OCI-LY1 (cell line): Measurements from ENCODE around the gene WNT9B.
"Not testable (repeated sequence)": the region's sequence is repeated elsewhere in the genome, so short reads cannot be mapped to it uniquely, and the experiment has no call there.

Source experiments
- H2AFZ ChIP-seq: fragments of 200-600 bp; sonication (generic), shearing (Covaris generic); 2 replicates; pipeline ENCODE4 v1.6.0; 2014; ENCODE audit warnings: antibody characterized with exemption, mild to moderate bottlenecking, low read length
- H3F3A ChIP-seq: fragments of 200-600 bp; sonication (generic), shearing (Covaris generic); 2 replicates; pipeline ENCODE4 v1.6.0; 2014; ENCODE audit warnings: mild to moderate bottlenecking, antibody characterized with exemption, low read length, moderate library complexity; ENCODE audit not compliant: insufficient read depth
- H3K27ac ChIP-seq: fragments of 200-600 bp; sonication (generic); 2 replicates; pipeline ENCODE4 v1.5.1; 2014; ENCODE audit warnings: low read length, mixed run types, mild to moderate bottlenecking, low read depth; ENCODE audit not compliant: poor library complexity, severe bottlenecking
- H3K27me3 ChIP-seq: fragments of 200-600 bp; sonication (generic); 2 replicates; pipeline ENCODE4 v1.6.0; 2014; ENCODE audit warnings: antibody characterized with exemption, mild to moderate bottlenecking, low read length, moderate library complexity; ENCODE audit not compliant: insufficient read depth
- H3K36me3 ChIP-seq: fragments of 200-600 bp; sonication (generic); 2 replicates; pipeline ENCODE4 v1.6.1; 2014; ENCODE audit warnings: mild to moderate bottlenecking, antibody characterized with exemption, low read length, moderate library complexity, mixed read lengths; ENCODE audit not compliant: insufficient read depth
- H3K4me1 ChIP-seq: fragments of 200-600 bp; sonication (generic); 2 replicates; pipeline ENCODE4 v1.5.1; 2014; ENCODE audit warnings: mild to moderate bottlenecking, low read length, moderate library complexity; ENCODE audit not compliant: insufficient read depth, severe bottlenecking
- H3K4me2 ChIP-seq: fragments of 200-600 bp; sonication (generic), shearing (Covaris generic); 2 replicates; pipeline ENCODE4 v1.6.1; 2014; ENCODE audit warnings: low read length
- H3K4me3 ChIP-seq: fragments of 200-600 bp; sonication (generic); 2 replicates; pipeline ENCODE4 v1.5.1; 2014; ENCODE audit warnings: low read length, low read depth, mild to moderate bottlenecking, mixed read lengths; ENCODE audit not compliant: poor library complexity, severe bottlenecking
- H3K79me2 ChIP-seq: fragments of 200-600 bp; shearing (Covaris generic); 2 replicates; pipeline ENCODE4 v1.6.1; 2016; ENCODE audit warnings: mixed run types, low read length, mixed read lengths; ENCODE audit not compliant: insufficient read depth
- H3K9ac ChIP-seq: fragments of 200-600 bp; sonication (generic), shearing (Covaris generic); 2 replicates; pipeline ENCODE4 v1.6.1; 2014; ENCODE audit warnings: mild to moderate bottlenecking, low read length, mixed read lengths
- H3K9me2 ChIP-seq: fragments of 200-600 bp; sonication (generic), shearing (Covaris generic); 2 replicates; pipeline ENCODE4 v1.6.1; 2014; ENCODE audit warnings: low read depth, mild to moderate bottlenecking, low read length, mixed read lengths
- H3K9me3 ChIP-seq: fragments of 200-600 bp; shearing (Covaris generic); 2 replicates; pipeline ENCODE4 v1.6.1; 2014; ENCODE audit warnings: low read length, mixed read lengths
- H4K20me1 ChIP-seq: fragments of 200-600 bp; sonication (generic), shearing (Covaris generic); 2 replicates; pipeline ENCODE4 v1.6.0; 2016; ENCODE audit warnings: mild to moderate bottlenecking, low read length; ENCODE audit not compliant: insufficient read depth
- CTCF ChIP-seq: fragments of 200-600 bp; sonication (generic), shearing (Covaris generic); IDR thresholded peaks from 2 replicates; pipeline ENCODE4 v1.5.1; 2017; ENCODE audit warnings: mild to moderate bottlenecking, antibody characterized with exemption, low read length, moderate library complexity, mixed read lengths
- EZH2 ChIP-seq: fragments of 200-600 bp; sonication (generic), shearing (Covaris generic); IDR thresholded peaks from 2 replicates; pipeline ENCODE4 v1.8.0; 2017; ENCODE audit warnings: borderline replicate concordance, mixed run types, mild to moderate bottlenecking, antibody characterized with exemption, low read length, moderate library complexity, mixed read lengths

The WNT9B gene

GRCh38 chr17:46836500-46836899 lies 14.9 kb upstream of the WNT9B start:
- no peaks in the 10 kb centered on the region for H3K4me1 ChIP-seq
- H3K36me3 ChIP-seq = no peaks in the 10 kb centered on the region
- TF ChIP-seq EZH2 (no peak), CTCF (no peak)
- no peak overlapping the region for H3K4me3 ChIP-seq
- no peaks in the 10 kb centered on the region for H3K9me3 ChIP-seq
- H3K27ac ChIP-seq = no peak overlapping the region
- H3F3A ChIP-seq = no peaks in the 10 kb centered on the region
- H3K79me2 ChIP-seq = no peaks in the 10 kb centered on the region
- no peaks in the 10 kb centered on the region for H3K27me3 ChIP-seq
- H3K9me2 ChIP-seq = no peaks in the 10 kb centered on the region
- H4K20me1 ChIP-seq = no peaks in the 10 kb centered on the region
- H3K9ac ChIP-seq = no peak overlapping the region
- H2AFZ ChIP-seq = no peak overlapping the region
- no peak overlapping the region for H3K4me2 ChIP-seq

GRCh38 chr17:46837521-46837920 lies 13.9 kb upstream of the WNT9B start:
- no peaks in the 10 kb centered on the region for H3K36me3 ChIP-seq
- H3K9me2 ChIP-seq = no peaks in the 10 kb centered on the region
- no peaks in the 10 kb centered on the region for H3K4me1 ChIP-seq
- H3K79me2 ChIP-seq = no peaks in the 10 kb centered on the region
- H3K27me3 ChIP-seq = no peaks in the 10 kb centered on the region
- no peak overlapping the region for H3K9ac ChIP-seq
- no peaks in the 10 kb centered on the region for H4K20me1 ChIP-seq
- H3K9me3 ChIP-seq = peaks cover under 1% of the 10 kb centered on the region; the same call in 1 of the 2 replicates
- no peak overlapping the region for H3K4me3 ChIP-seq
- no peak overlapping the region for H3K27ac ChIP-seq
- no peak overlapping the region for H2AFZ ChIP-seq
- no peaks in the 10 kb centered on the region for H3F3A ChIP-seq
- no peak overlapping the region for H3K4me2 ChIP-seq
- no peak for TF ChIP-seq EZH2
- no peak for TF ChIP-seq CTCF

- Histone ChIP-seq H2AFZ (no peak overlapping the region), H3K9me3 (peaks cover 11% of the 10 kb centered on the region), H3K9ac (no peak overlapping the region), H3K4me1 (no peaks in the 10 kb centered on the region), H3K4me3 (no peak overlapping the region), H3K9me2 (no peaks in the 10 kb centered on the region), H3K4me2 (no peak overlapping the region), H3K27ac (no peak overlapping the region), H4K20me1 (no peaks in the 10 kb centered on the region), H3K79me2 (no peaks in the 10 kb centered on the region), H3K27me3 (no peaks in the 10 kb centered on the region), H3K36me3 (no peaks in the 10 kb centered on the region), H3F3A (no peaks in the 10 kb centered on the region)
- TF ChIP-seq EZH2 (no peak), CTCF (no peak)
Observed at GRCh38 chr17:46839211-46839610, 12.2 kb upstream of the WNT9B start.

DNA sequence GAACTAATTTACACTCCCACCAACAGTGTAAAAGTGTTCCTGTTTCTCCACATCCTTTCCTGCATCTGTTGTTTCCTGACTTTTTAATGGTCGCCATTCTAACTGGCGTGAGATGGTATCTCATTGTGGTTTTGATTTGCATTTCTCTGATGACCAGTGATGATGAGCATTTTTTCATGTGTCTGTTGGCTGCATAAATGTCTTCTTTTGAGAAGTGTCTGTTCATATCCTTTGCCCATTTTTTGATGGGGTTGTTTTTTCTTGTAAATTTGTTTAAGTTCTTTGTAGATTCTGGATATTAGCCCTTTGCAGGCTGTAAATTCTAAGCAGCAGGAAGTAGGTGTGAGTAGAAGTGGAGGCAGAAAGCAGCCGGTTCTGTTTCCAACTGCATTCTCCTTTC lies 10.8 kb upstream of the WNT9B start:
- not testable (repeated sequence) for H3K27ac ChIP-seq, H2AFZ ChIP-seq, H3K27me3 ChIP-seq, H3K9ac ChIP-seq, H3K36me3 ChIP-seq, H3K4me1 ChIP-seq, H3K4me3 ChIP-seq, H3F3A ChIP-seq, H3K4me2 ChIP-seq, H3K9me2 ChIP-seq, H4K20me1 ChIP-seq, H3K79me2 ChIP-seq
- peaks cover 11% of the 10 kb centered on the region for H3K9me3 ChIP-seq
